ENCODE results near the gene TTF2.

DNA sequence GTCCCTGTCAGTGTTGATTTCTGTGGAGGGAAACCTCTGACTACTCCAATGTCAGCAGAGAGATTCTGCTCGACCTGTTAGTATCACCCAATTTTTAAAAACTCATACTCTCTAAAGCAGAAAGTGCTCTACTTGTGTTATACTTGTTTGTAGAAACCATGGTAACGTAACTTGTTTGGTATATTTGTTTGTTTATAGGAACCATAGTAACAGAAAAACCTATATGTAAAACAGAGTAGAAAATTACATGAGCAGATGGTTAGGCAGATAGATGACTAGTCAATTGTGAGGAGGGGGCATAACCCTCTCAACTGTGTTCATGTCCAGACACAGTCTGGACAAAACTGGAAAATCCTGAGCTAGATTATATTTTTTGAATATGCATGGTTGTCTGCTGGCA is 54.8 kb downstream of the TTF2 start:
- TF ChIP-seq, protein P1, sequence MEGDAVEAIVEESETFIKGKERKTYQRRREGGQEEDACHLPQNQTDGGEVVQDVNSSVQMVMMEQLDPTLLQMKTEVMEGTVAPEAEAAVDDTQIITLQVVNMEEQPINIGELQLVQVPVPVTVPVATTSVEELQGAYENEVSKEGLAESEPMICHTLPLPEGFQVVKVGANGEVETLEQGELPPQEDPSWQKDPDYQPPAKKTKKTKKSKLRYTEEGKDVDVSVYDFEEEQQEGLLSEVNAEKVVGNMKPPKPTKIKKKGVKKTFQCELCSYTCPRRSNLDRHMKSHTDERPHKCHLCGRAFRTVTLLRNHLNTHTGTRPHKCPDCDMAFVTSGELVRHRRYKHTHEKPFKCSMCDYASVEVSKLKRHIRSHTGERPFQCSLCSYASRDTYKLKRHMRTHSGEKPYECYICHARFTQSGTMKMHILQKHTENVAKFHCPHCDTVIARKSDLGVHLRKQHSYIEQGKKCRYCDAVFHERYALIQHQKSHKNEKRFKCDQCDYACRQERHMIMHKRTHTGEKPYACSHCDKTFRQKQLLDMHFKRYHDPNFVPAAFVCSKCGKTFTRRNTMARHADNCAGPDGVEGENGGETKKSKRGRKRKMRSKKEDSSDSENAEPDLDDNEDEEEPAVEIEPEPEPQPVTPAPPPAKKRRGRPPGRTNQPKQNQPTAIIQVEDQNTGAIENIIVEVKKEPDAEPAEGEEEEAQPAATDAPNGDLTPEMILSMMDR (IDR thresholded peaks at IDR 0.05): no peak
- no peak for TF ChIP-seq POLR2A (IDR thresholded peaks at IDR 0.05)
